ENCODE measurements around the gene TTLL6.

DNA sequence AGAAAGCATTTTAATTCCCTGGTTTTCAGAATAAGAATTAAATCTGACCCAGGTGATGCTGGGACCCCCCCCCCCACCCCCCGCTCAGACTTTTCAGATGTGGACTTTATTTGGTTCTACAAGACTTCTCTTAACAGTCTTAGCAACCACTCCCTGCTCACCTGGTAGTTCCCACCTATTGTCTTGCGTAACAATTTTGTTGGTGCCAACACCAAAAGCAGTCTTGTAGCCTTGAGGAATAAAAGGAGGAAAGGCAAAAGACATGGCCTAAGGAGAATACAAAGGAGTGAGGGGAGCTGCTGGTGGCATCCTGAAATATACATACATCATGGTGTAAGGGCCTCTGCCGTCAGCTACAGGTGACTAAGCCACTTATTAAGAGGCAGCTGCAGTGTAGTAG lies 5.0 kb downstream of the TTLL6 start:
- no peak for TF ChIP-seq EZH2phosphoT487 (IDR thresholded peaks at IDR 0.05; ENCODE audit: low read depth, severe bottlenecking, unreplicated experiment)
- TF ChIP-seq, protein P1, sequence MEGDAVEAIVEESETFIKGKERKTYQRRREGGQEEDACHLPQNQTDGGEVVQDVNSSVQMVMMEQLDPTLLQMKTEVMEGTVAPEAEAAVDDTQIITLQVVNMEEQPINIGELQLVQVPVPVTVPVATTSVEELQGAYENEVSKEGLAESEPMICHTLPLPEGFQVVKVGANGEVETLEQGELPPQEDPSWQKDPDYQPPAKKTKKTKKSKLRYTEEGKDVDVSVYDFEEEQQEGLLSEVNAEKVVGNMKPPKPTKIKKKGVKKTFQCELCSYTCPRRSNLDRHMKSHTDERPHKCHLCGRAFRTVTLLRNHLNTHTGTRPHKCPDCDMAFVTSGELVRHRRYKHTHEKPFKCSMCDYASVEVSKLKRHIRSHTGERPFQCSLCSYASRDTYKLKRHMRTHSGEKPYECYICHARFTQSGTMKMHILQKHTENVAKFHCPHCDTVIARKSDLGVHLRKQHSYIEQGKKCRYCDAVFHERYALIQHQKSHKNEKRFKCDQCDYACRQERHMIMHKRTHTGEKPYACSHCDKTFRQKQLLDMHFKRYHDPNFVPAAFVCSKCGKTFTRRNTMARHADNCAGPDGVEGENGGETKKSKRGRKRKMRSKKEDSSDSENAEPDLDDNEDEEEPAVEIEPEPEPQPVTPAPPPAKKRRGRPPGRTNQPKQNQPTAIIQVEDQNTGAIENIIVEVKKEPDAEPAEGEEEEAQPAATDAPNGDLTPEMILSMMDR (IDR thresholded peaks at IDR 0.05; ENCODE audit: poor library complexity) = no peak
